Stimulated activated CD8-positive, alpha-beta memory T cell treated with anti-CD3 and anti-CD28 coated beads, Interleukin-15, amount 100 ng/mL, for 1 hour (primary cell): ENCODE results near the gene SPATA9.

ENCODE experiments used
- DNase-seq: peaks from one replicate; pipeline ENCODE4 v3.0.0-alpha.2; 2020; ENCODE audit warnings: low read depth

Gene SPATA9

DNA sequence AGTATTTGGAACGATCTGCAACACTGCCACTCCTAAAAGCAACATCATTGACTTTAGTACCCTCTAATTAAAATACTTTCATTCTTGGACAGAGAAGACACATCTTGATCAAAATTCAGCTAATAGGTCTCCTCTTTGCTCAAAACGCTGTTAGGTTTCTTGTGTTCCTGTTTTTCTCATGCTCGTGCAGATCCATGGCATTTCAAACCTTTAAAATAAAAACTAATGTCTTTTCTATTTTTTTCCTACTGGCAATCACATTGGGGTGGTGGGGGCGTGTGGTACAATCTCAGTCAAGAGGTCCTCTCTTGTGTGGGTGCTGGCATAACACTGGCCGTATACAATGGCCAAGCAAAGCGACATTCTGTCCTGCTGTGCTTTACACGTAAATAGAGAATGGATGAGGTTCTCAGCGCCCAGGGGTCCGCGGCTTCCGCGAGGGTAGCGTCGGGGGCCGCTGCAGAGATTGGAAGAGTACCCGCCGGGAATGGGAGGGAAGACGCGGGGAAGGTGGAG, 63.2 kb downstream of the SPATA9 start:
- DNase-seq = no peak

- DNase-seq = no peak
Observed at GRCh38 chr5:95619096-95619495, 63.7 kb downstream of the SPATA9 start.

GRCh38 chr5:95617057-95617456, 65.7 kb downstream of the SPATA9 start:
- no peak for DNase-seq

GRCh38 chr5:95615164-95615467, 67.7 kb downstream of the SPATA9 start:
- no peak for DNase-seq

- no peak for DNase-seq
Observed at GRCh38 chr5:95613514-95613913, 69.3 kb downstream of the SPATA9 start.

- DNase-seq = no peak
Observed at GRCh38 chr5:95611396-95611795, 71.4 kb downstream of the SPATA9 start.

DNA sequence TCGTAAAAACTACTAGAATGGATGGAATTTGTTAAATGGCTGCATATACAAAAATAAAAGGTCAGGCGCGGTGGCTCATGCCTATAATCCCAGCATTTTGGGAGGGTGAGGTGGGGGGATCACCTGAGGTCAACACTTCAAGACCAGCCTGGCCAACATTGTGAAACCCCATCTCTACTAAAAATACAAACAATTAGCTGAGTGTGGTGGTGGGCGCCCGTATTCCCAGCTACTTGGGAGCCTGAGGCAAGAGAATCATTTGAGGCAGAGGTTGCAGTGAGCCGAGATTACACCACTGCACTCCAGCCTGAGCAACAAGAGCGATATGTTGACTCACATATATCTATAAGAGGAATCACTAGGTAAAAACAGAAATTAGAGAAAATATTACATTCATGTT, 72.2 kb downstream of the SPATA9 start:
- DNase-seq = no peak

DNA sequence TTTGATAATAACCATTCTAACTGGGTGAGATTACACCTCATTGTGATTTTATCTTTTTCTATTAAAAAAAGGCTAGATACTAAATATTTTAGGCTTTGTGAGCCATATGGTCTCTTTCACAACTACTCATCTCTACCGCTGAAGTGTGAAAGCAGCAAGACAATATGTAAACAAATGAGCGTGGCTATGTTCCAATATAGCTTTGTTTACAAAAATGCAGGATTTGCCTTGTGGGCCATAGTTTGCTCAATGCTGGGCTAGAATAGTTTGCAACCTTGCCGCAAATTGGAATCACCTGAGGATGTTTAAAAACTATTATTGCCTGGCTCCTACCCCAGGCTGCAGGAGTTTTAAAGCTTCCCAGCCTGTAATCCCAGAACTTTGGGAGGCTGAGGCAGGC, 73.1 kb downstream of the SPATA9 start:
- no peak for DNase-seq
